Colonic mucosa (tissue), 4 donors: ENCODE data around the gene PRKAR2A. TPM values are rescaled to one million over a fixed set of nuclear protein-coding genes. Genes with fewer than 3 reads are reported as not detected.
"Not testable (repeated sequence)": the region's sequence is repeated elsewhere in the genome, so short reads cannot be mapped to it uniquely, and the experiment has no call there.

Experiments used
- DNase-seq: peaks from one replicate; pipeline ENCODE4 v3.0.0-alpha.2; 2020
- H3K27ac ChIP-seq: fragments of 200-600 bp; one replicate; pipeline ENCODE4 v1.8.0; 2021
- H3K27me3 ChIP-seq: fragments of 200-600 bp; one replicate; pipeline ENCODE4 v1.8.0; 2021
- H3K36me3 ChIP-seq: fragments of 200-600 bp; one replicate; pipeline ENCODE4 v1.8.0; 2021
- H3K4me1 ChIP-seq: fragments of 200-600 bp; one replicate; pipeline ENCODE4 v1.8.0; 2021; ENCODE audit warnings: mild to moderate bottlenecking
- H3K4me3 ChIP-seq: fragments of 200-600 bp; one replicate; pipeline ENCODE4 v1.8.0; 2021
- H3K9ac ChIP-seq, 2 donors: one replicate each; pipeline ENCODE4 v1.7.0; 2013; ENCODE audit warnings: control low read depth in 2 of 2, low read depth in 2 of 2, low read length in 2 of 2
- H3K9me3 ChIP-seq: fragments of 200-600 bp; one replicate; pipeline ENCODE4 v1.8.0; 2021
- CTCF ChIP-seq: fragments of 200-600 bp; IDR thresholded peaks from one replicate; pipeline ENCODE4 v1.8.0; 2022; ENCODE audit warnings: antibody characterized with exemption, mild to moderate bottlenecking
- intact Hi-C: fragments of 100-400 bp; cut with DNase I; formaldehyde crosslinking; loops from one replicate; pipeline ENCODE4 v1.14.1; 2022
- total RNA-seq, 2 donors: library from RNA; stranded (reverse); fragmentation: NEBNext Ultra II Directional in 1 of 2; extraction: Animal tissue kit (Norgen Biotek cat#: 25700) in 1 of 2; gene quantifications; one replicate each; pipeline ENCODE4 v1.2.1, GENCODE V29; 2021
- donor health status: healthy.
- donor health status: DM: no; HTN: no; CAD: no.
- donor health status: DM: no; HTN: no; CAD: no.

Gene PRKAR2A
- total RNA-seq, 2 donors from 2014 or later: 66.8 to 117 TPM

- no peak for DNase-seq
- TF ChIP-seq CTCF: no peak
- Histone ChIP-seq H3K27ac (no peak overlapping the region), H3K9ac (no peak overlapping the region), H3K27me3 (no peaks in the 10 kb centered on the region), H3K4me1 (no peaks in the 10 kb centered on the region), H3K9me3 (no peaks in the 10 kb centered on the region), H3K36me3 (no peaks in the 10 kb centered on the region), H3K4me3 (no peak overlapping the region)
- intact Hi-C loops: no loop called here
Measured at GRCh38 chr3:48784426-48785120, 63.1 kb downstream of the PRKAR2A start.

DNA sequence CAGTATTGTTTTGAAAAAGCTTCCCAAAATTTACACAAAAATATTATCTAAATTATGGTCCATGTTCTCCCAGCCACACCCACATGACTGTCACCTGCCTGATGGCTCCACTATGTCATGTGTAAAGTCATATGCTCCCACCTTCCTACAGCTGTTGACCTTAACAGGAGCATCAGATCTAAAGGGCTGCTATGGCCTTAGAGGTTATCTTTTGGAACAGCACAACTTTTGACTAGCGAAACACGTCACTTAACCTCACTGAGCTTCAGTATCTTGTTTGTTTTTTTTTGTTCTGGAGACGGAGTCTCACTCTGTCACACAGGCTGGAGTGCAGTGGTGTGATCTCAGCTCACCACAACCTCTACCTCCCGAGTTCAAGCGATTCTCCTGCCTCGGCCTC is 64.4 kb downstream of the PRKAR2A start:
- no peaks in the 10 kb centered on the region for H3K36me3 ChIP-seq
- intact Hi-C loops: no loop called here
- no peaks in the 10 kb centered on the region for H3K9me3 ChIP-seq
- H3K9ac ChIP-seq: no peak overlapping the region
- H3K4me3 ChIP-seq: no peak overlapping the region
- H3K27me3 ChIP-seq: no peaks in the 10 kb centered on the region
- TF ChIP-seq CTCF: no peak
- H3K4me1 ChIP-seq: no peaks in the 10 kb centered on the region
- no peak overlapping the region for H3K27ac ChIP-seq
- DNase-seq: no peak

DNA sequence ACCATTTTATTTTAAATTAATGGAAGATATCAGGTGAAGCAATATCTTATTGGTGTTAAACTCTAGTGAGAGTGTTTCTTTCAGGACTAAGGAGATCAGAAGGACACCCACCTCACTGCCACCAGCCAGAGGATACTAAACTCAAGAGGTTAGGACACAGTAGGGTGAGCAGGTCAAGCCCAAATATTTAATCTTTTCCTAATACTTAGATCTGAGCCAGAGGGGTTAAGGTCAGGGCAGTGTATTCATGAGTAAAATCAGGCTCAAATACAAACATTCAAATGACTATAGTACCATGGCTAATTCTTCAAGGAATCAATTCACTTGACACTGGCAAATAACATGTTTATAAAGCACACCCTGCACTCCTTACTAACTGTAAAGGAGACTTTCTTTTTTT is 65.6 kb downstream of the PRKAR2A start:
- no peak for TF ChIP-seq CTCF
- H3K9ac ChIP-seq: no peak overlapping the region
- intact Hi-C loops: no loop called here
- H3K4me1 ChIP-seq: no peaks in the 10 kb centered on the region
- H3K4me3 ChIP-seq: no peak overlapping the region
- no peaks in the 10 kb centered on the region for H3K9me3 ChIP-seq
- no peak for DNase-seq
- H3K36me3 ChIP-seq: no peaks in the 10 kb centered on the region
- no peaks in the 10 kb centered on the region for H3K27me3 ChIP-seq
- no peak overlapping the region for H3K27ac ChIP-seq

- H3K9ac ChIP-seq, H3K9me3 ChIP-seq, H3K27ac ChIP-seq, intact Hi-C loops, H3K36me3 ChIP-seq, H3K4me3 ChIP-seq, H3K4me1 ChIP-seq, DNase-seq, H3K27me3 ChIP-seq: not testable (repeated sequence)
Measured at GRCh38 chr3:48778565-48778964, 69.1 kb downstream of the PRKAR2A start.

DNA sequence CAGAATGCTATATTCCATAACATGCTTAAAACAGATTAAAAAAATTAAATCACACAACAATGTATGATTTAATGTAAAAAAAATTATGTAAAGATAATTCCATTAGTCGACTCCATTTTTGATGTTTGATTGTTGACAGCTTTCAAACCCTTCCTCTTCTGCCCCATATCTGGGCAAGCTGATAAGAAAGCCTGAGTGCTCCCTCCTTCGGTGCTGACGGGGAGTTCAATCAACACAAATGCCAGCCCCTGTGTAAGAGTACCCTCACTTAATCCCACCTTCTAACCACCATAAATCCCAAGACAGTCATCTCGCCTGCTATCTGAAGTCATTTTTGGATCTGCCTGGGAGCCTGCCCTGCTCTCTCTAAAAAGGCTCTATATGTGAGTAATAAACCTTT is 70.8 kb downstream of the PRKAR2A start:
- Histone ChIP-seq H3K27me3 (no peaks in the 10 kb centered on the region), H3K36me3 (no peaks in the 10 kb centered on the region), H3K4me1 (no peaks in the 10 kb centered on the region), H3K4me3 (no peak overlapping the region), H3K27ac (no peak overlapping the region), H3K9me3 (no peaks in the 10 kb centered on the region), H3K9ac (no peak overlapping the region)
- no peak for DNase-seq
- intact Hi-C loops: no loop called here
- TF ChIP-seq CTCF: no peak

DNA sequence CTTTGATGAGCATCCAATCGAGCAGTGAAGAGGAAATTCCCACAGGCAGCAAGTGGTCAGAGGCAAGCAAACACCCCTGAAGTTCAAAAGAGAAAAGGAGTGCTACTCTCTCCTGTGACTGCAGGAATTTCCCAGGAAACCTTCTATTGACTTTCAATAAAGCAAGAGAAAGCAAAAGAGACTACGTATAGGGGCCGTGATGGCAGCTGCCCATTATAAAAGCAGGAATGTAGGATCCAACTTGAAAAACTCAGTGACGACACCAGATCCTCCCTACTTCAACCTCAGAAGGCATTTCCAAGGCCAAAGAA is 77.5 kb downstream of the PRKAR2A start:
- Histone ChIP-seq H3K27ac (no peak overlapping the region), H3K27me3 (no peaks in the 10 kb centered on the region), H3K36me3 (no peaks in the 10 kb centered on the region), H3K4me1 (no peaks in the 10 kb centered on the region), H3K9me3 (no peaks in the 10 kb centered on the region), H3K9ac (no peak overlapping the region), H3K4me3 (no peak overlapping the region)
- TF ChIP-seq CTCF: no peak
- intact Hi-C loops: no loop called here
- no peak for DNase-seq
